ENCODE measurements around the gene DLG5.
A peak's percentile ranks its signal among the peaks of the same experiment; 100 is the strongest.

Gene DLG5

DNA sequence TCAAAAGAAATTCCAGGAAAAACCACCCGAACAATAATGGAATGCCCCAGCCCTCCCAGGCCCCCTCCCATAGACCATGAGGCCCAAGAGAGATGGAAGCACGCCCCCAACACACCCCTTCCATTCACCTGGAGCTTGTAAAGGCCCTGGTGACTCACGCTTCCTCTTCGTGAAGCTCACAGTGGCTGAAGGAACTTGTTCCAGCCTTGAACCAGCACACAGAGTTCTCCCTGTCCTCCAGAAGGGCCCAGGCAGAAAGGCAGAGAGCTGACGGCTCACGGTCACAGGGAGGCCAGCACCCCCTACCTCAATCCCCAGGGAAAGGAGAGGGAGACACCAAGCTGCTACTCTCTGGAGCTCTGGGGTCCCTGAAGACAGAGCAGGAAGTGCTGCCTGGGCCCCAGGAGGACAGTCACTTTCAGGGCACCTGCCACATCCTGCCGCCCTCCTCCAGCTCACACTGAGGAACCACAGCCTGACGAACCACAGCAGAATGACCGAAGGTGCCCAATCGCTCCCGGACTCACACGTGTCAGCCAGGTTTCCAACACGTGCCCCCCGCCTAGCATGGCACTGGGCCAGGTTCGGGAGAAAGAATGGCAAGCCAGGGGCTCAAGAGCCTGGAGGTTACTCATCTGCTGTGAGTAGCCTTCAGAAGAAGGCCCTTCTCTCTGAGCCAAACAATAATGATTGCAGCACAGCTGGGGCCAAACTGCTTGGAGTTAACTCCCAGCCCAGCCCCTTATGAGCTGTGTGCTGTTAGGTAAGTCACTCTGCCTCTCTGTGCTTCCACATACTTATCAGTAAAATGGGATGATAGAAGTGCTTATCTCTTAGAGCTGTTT, 52.8 kb downstream of the DLG5 start:
- no peak overlapping the region for H3K9ac ChIP-seq (ENCODE audit: low read depth, low read length)
- peaks cover 14% of the 10 kb centered on the region for H3K4me1 ChIP-seq (ENCODE audit: insufficient read depth, low read length)
- no peaks in the 10 kb centered on the region for H3K36me3 ChIP-seq (ENCODE audit: insufficient read depth, low read length)
- ATAC-seq (ENCODE audit: insufficient read depth, low read depth): peak; percentile 95
- H2AFZ ChIP-seq (ENCODE audit: low read depth, low read length): no peak overlapping the region
- TF ChIP-seq EZH2 (IDR thresholded peaks at IDR 0.05; ENCODE audit: borderline replicate concordance, low read depth, low read length, severe bottlenecking): no peak
- TF ChIP-seq, protein P1, sequence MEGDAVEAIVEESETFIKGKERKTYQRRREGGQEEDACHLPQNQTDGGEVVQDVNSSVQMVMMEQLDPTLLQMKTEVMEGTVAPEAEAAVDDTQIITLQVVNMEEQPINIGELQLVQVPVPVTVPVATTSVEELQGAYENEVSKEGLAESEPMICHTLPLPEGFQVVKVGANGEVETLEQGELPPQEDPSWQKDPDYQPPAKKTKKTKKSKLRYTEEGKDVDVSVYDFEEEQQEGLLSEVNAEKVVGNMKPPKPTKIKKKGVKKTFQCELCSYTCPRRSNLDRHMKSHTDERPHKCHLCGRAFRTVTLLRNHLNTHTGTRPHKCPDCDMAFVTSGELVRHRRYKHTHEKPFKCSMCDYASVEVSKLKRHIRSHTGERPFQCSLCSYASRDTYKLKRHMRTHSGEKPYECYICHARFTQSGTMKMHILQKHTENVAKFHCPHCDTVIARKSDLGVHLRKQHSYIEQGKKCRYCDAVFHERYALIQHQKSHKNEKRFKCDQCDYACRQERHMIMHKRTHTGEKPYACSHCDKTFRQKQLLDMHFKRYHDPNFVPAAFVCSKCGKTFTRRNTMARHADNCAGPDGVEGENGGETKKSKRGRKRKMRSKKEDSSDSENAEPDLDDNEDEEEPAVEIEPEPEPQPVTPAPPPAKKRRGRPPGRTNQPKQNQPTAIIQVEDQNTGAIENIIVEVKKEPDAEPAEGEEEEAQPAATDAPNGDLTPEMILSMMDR (IDR thresholded peaks at IDR 0.05; ENCODE audit: borderline replicate concordance, extremely low read depth, low read length, poor library complexity, severe bottlenecking): no peak
- no peak overlapping the region; the same call in 1 of the 2 replicates for H3K4me2 ChIP-seq (ENCODE audit: insufficient read depth, low read length)
- no peaks in the 10 kb centered on the region for H3K27me3 ChIP-seq (ENCODE audit: insufficient read depth, low read length, poor library complexity)
- H3K9me3 ChIP-seq (ENCODE audit: insufficient read depth, low read length, severe bottlenecking): no peaks in the 10 kb centered on the region
- peaks cover under 1% of the 10 kb centered on the region; the same call in 1 of the 2 replicates for H3K79me2 ChIP-seq (ENCODE audit: insufficient read depth, low read length)
- H3K27ac ChIP-seq (ENCODE audit: low read length): peak overlapping the region; percentile 66
- no peak overlapping the region for H3K4me3 ChIP-seq (ENCODE audit: low read depth in 1 of 2, low read length in 2 of 2)
- DNase-seq: peak; percentile 71
- peaks cover 45% of the 10 kb centered on the region for H4K20me1 ChIP-seq (ENCODE audit: insufficient read depth, low read length)

DNA sequence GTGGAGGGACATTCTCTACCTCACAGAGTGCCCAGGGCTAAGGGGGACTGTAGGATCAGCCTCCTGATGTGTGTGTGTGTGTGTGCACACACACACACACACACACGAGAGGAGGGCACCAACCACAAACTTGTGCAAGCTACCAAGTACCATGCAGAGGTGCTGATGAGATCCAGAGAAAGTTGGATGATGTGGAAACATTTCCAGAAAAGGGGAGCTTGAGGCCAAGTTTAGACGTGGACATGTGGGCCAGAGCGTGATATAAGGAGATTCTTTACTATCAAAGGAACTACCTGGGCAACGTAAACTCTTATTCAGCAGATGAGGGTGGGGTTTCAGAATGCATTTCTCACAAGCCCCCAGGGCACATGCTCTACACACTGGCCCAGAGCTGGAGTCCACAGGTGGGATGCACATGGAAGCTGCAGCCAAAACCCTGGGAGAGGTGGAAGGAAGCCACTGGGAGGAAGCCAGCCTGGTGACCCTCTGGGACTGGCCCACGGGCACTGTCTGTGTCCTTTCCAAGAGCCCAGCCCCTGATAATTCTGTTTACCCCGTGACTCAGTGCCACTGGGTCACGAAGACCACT, 53.5 kb downstream of the DLG5 start:
- Histone ChIP-seq H3K4me2 (ENCODE audit: insufficient read depth, low read length) (no peak overlapping the region), H4K20me1 (ENCODE audit: insufficient read depth, low read length) (peaks cover 38% of the 10 kb centered on the region), H3K9ac (ENCODE audit: low read depth, low read length) (no peak overlapping the region), H3K27me3 (ENCODE audit: insufficient read depth, low read length, poor library complexity) (no peaks in the 10 kb centered on the region), H3K4me1 (ENCODE audit: insufficient read depth, low read length) (peaks cover 14% of the 10 kb centered on the region), H3K27ac (ENCODE audit: low read length) (no peak overlapping the region; the same call in 1 of the 2 replicates), H3K4me3 (ENCODE audit: low read depth in 1 of 2, low read length in 2 of 2) (no peak overlapping the region), H3K79me2 (ENCODE audit: insufficient read depth, low read length) (no peaks in the 10 kb centered on the region; the same call in 1 of the 2 replicates), H2AFZ (ENCODE audit: low read depth, low read length) (no peak overlapping the region), H3K36me3 (ENCODE audit: insufficient read depth, low read length) (no peaks in the 10 kb centered on the region), H3K9me3 (ENCODE audit: insufficient read depth, low read length, severe bottlenecking) (no peaks in the 10 kb centered on the region)
- ATAC-seq (ENCODE audit: insufficient read depth, low read depth): no peak
- no peak for DNase-seq
- TF ChIP-seq, protein P1 (IDR thresholded peaks at IDR 0.05; ENCODE audit: borderline replicate concordance, extremely low read depth, low read length, poor library complexity, severe bottlenecking): no peak
- TF ChIP-seq EZH2 (IDR thresholded peaks at IDR 0.05; ENCODE audit: borderline replicate concordance, low read depth, low read length, severe bottlenecking): no peak

DNA sequence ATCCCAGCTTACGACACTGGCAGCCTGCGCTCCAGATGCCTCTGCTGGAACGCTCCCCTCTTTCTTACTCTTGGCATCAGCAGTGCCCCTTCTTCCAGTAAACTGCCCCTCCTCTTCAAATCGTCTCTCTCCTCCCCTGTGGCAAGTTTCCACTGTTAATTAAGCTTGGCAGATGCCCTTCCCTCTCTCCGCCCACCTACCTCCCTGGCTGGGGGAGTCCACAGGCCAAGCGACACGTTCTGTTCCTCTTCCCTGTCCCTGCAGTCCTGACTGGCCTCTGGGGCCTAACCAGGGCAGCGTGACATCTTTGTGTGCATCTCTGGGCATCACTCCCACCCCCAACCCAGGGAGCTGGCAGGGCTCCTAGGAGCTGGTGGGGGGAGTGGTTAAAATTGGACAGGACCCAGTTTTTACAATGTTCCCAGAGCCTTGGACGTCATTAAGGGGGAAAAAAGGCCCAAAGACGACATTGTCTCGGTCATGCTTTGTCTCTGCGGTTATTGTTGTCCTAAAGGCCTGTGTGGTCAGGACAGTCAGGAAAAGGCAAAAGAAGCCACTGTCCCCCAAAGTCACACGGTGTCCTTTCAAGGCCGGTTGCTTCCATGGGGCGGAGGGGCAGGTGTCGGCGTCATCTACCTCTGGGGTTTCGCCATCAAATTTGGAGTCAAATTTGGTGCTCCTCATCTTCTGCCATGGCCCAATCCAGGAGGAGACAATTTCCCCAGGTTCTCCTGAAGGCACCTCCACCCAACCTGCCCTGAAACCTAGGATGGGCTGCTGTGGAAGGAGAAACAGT, 54.2 kb downstream of the DLG5 start:
- peaks cover 35% of the 10 kb centered on the region for H4K20me1 ChIP-seq (ENCODE audit: insufficient read depth, low read length)

More for the DNA sequence above, 54.2 kb downstream of the DLG5 start:
- H3K9ac ChIP-seq (ENCODE audit: low read depth, low read length): no peak overlapping the region
- H3K79me2 ChIP-seq (ENCODE audit: insufficient read depth, low read length): no peaks in the 10 kb centered on the region; the same call in 1 of the 2 replicates
- H3K27me3 ChIP-seq (ENCODE audit: insufficient read depth, low read length, poor library complexity): no peaks in the 10 kb centered on the region
- TF ChIP-seq EZH2 (IDR thresholded peaks at IDR 0.05; ENCODE audit: borderline replicate concordance, low read depth, low read length, severe bottlenecking): no peak
- TF ChIP-seq, protein P1 (IDR thresholded peaks at IDR 0.05; ENCODE audit: borderline replicate concordance, extremely low read depth, low read length, poor library complexity, severe bottlenecking): no peak
- no peaks in the 10 kb centered on the region for H3K9me3 ChIP-seq (ENCODE audit: insufficient read depth, low read length, severe bottlenecking)
- DNase-seq (no peak), ATAC-seq (ENCODE audit: insufficient read depth, low read depth) (no peak)
- no peak overlapping the region for H2AFZ ChIP-seq (ENCODE audit: low read depth, low read length)
- no peak overlapping the region for H3K27ac ChIP-seq (ENCODE audit: low read length)
- peaks cover 4% of the 10 kb centered on the region; the same call in 1 of the 2 replicates for H3K36me3 ChIP-seq (ENCODE audit: insufficient read depth, low read length)
- peaks cover 14% of the 10 kb centered on the region for H3K4me1 ChIP-seq (ENCODE audit: insufficient read depth, low read length)
- no peak overlapping the region for H3K4me3 ChIP-seq (ENCODE audit: low read depth in 1 of 2, low read length in 2 of 2)
- no peak overlapping the region for H3K4me2 ChIP-seq (ENCODE audit: insufficient read depth, low read length)
